CD4-positive, alpha-beta T cell treated with Interleukin-17A for 4 hours (primary cell): ENCODE measurements around the gene WDR20.
"Not testable (repeated sequence)": the region's sequence is repeated elsewhere in the genome, so short reads cannot be mapped to it uniquely, and the experiment has no call there.

Source experiments
- DNase-seq: peaks from one replicate; pipeline ENCODE4 v3.0.0-alpha.2; 2020; ENCODE audit warnings: mixed read lengths

WDR20 gene

GRCh38 chr14:102222009-102222575, 82.4 kb downstream of the WDR20 start:
- DNase-seq, result no peak

GRCh38 chr14:102222751-102223150, 83.1 kb downstream of the WDR20 start:
- no peak for DNase-seq

- DNase-seq, result no peak
Measured at GRCh38 chr14:102223682-102224081, 84.0 kb downstream of the WDR20 start.

GRCh38 chr14:102225386-102225785, 85.7 kb downstream of the WDR20 start:
- DNase-seq, result no peak

GRCh38 chr14:102225936-102226335, 86.2 kb downstream of the WDR20 start:
- no peak for DNase-seq

- no peak for DNase-seq
Measured at GRCh38 chr14:102226356-102227125, 86.8 kb downstream of the WDR20 start.

- no peak for DNase-seq
Measured at GRCh38 chr14:102227184-102227964, 87.7 kb downstream of the WDR20 start.

GRCh38 chr14:102229071-102229738, 89.5 kb downstream of the WDR20 start:
- no peak for DNase-seq

- DNase-seq, result no peak
Measured at GRCh38 chr14:102229739-102230092, 90.0 kb downstream of the WDR20 start.

GRCh38 chr14:102230481-102231210, 90.9 kb downstream of the WDR20 start:
- DNase-seq, result no peak

- DNase-seq, result no peak
Measured at GRCh38 chr14:102231476-102232347, 92.0 kb downstream of the WDR20 start.

GRCh38 chr14:102232348-102232625, 92.6 kb downstream of the WDR20 start:
- DNase-seq, result no peak

- no peak for DNase-seq
Measured at GRCh38 chr14:102233081-102233480, 93.4 kb downstream of the WDR20 start.

- no peak for DNase-seq
Measured at GRCh38 chr14:102234331-102235264, 94.9 kb downstream of the WDR20 start.

- DNase-seq, result peak; percentile 83
Measured at GRCh38 chr14:102235275-102235897, 95.7 kb downstream of the WDR20 start.

GRCh38 chr14:102236026-102236425, 96.3 kb downstream of the WDR20 start:
- DNase-seq, result no peak

- DNase-seq, result no peak
Measured at GRCh38 chr14:102238131-102238530, 98.4 kb downstream of the WDR20 start.

GRCh38 chr14:102238766-102239165, 99.1 kb downstream of the WDR20 start:
- DNase-seq, result no peak

- no peak for DNase-seq
Measured at GRCh38 chr14:102239231-102239630, 99.5 kb downstream of the WDR20 start.

GRCh38 chr14:102240481-102240880, 100.8 kb downstream of the WDR20 start:
- not testable (repeated sequence) for DNase-seq
